ENCODE results near the gene NHS. TPM values are rescaled to one million over a fixed set of nuclear protein-coding genes. Genes with fewer than 3 reads are reported as not detected.

NHS gene
- total RNA-seq, 2 donors from 2014 or later, result 3.0 to 4.3 TPM

GRCh38 chrX:17744896-17745523, 370.0 kb downstream of the NHS start:
- Histone ChIP-seq H3K27me3 (no peaks in the 10 kb centered on the region), H3K27ac (no peak overlapping the region), H3K36me3 (no peaks in the 10 kb centered on the region), H3K4me3 (no peak overlapping the region), H3K4me1 (no peaks in the 10 kb centered on the region), H3K9ac (ENCODE audit: low read depth in 2 of 2, low read length in 2 of 2) (no peak overlapping the region), H3K9me3 (no peaks in the 10 kb centered on the region)
- no peak for DNase-seq
- TF ChIP-seq CTCF (IDR thresholded peaks at IDR 0.05), result no peak
- intact Hi-C loops (cut with DNase I), result no loop called here

GRCh38 chrX:17747692-17748091, 372.7 kb downstream of the NHS start:
- Histone ChIP-seq H3K27ac (no peak overlapping the region), H3K9me3 (no peaks in the 10 kb centered on the region), H3K36me3 (no peaks in the 10 kb centered on the region), H3K4me3 (no peak overlapping the region), H3K27me3 (no peaks in the 10 kb centered on the region), H3K4me1 (no peaks in the 10 kb centered on the region), H3K9ac (ENCODE audit: low read depth in 2 of 2, low read length in 2 of 2) (no peak overlapping the region)
- intact Hi-C loops (cut with DNase I), result no loop called here
- no peak for TF ChIP-seq CTCF (IDR thresholded peaks at IDR 0.05)
- DNase-seq, result no peak

- Histone ChIP-seq H3K4me3 (no peak overlapping the region), H3K4me1 (no peaks in the 10 kb centered on the region), H3K9ac (ENCODE audit: low read depth in 2 of 2, low read length in 2 of 2) (no peak overlapping the region), H3K27ac (no peak overlapping the region), H3K27me3 (no peaks in the 10 kb centered on the region), H3K9me3 (no peaks in the 10 kb centered on the region), H3K36me3 (no peaks in the 10 kb centered on the region)
- no peak for DNase-seq
- TF ChIP-seq CTCF (IDR thresholded peaks at IDR 0.05), result no peak
- intact Hi-C loops (cut with DNase I), result no loop called here
Observed at GRCh38 chrX:17748684-17749083, 373.7 kb downstream of the NHS start.

GRCh38 chrX:17750436-17750835, 375.4 kb downstream of the NHS start:
- intact Hi-C loops (cut with DNase I), result no loop called here
- no peaks in the 10 kb centered on the region for H3K9me3 ChIP-seq
- H3K27me3 ChIP-seq, result no peaks in the 10 kb centered on the region
- no peak overlapping the region for H3K27ac ChIP-seq
- TF ChIP-seq CTCF (IDR thresholded peaks at IDR 0.05), result no peak
- no peaks in the 10 kb centered on the region for H3K4me1 ChIP-seq
- H3K9ac ChIP-seq (ENCODE audit: low read depth in 2 of 2, low read length in 2 of 2), result no peak overlapping the region
- no peak for DNase-seq
- no peaks in the 10 kb centered on the region for H3K36me3 ChIP-seq
- no peak overlapping the region for H3K4me3 ChIP-seq

- no peak overlapping the region for H3K9ac ChIP-seq (ENCODE audit: low read depth in 2 of 2, low read length in 2 of 2)
- no peak for DNase-seq
- H3K36me3 ChIP-seq, result no peaks in the 10 kb centered on the region
- H3K27ac ChIP-seq, result no peak overlapping the region
- intact Hi-C loops (cut with DNase I), result no loop called here
- H3K27me3 ChIP-seq, result no peaks in the 10 kb centered on the region
- TF ChIP-seq CTCF (IDR thresholded peaks at IDR 0.05), result no peak
- H3K9me3 ChIP-seq, result no peaks in the 10 kb centered on the region
- H3K4me3 ChIP-seq, result no peak overlapping the region
- no peaks in the 10 kb centered on the region for H3K4me1 ChIP-seq
Observed at GRCh38 chrX:17758382-17758781, 383.4 kb downstream of the NHS start.

All from colonic mucosa (tissue), 4 donors.